Neural cell (in vitro differentiated cells): Measurements from ENCODE around the gene COBL. TPM values are rescaled to one million over a fixed set of nuclear protein-coding genes. Genes with fewer than 3 reads are reported as not detected.

ENCODE experiments used
- H2AFZ ChIP-seq: fragments of 200-600, 300-800 bp; sonication (generic), shearing (Covaris generic); 2 replicates; pipeline ENCODE4 v1.6.0; 2014; ENCODE audit warnings: low read depth, mild to moderate bottlenecking, antibody characterized with exemption, low read length, moderate library complexity
- H3F3A ChIP-seq: fragments of 200-600 bp; shearing (Covaris generic); 2 replicates; pipeline ENCODE4 v1.6.1; 2016; ENCODE audit warnings: mild to moderate bottlenecking, moderate library complexity, mixed read lengths, antibody characterized with exemption, low read length; ENCODE audit not compliant: insufficient read depth, poor library complexity, severe bottlenecking
- H3K27ac ChIP-seq: fragments of 200-600, 300-800 bp; sonication (generic), shearing (Covaris generic); 2 replicates; pipeline ENCODE4 v1.5.1; 2014; ENCODE audit warnings: mild to moderate bottlenecking, low read length, moderate library complexity
- H3K27me3 ChIP-seq: fragments of 300-800, 200-600 bp; sonication (generic), shearing (Covaris generic); 2 replicates; pipeline ENCODE4 v1.6.0; 2014; ENCODE audit warnings: mild to moderate bottlenecking, low read depth, low read length, moderate library complexity; ENCODE audit not compliant: insufficient read depth
- H3K36me3 ChIP-seq: fragments of 300-800, 200-600 bp; sonication (generic), shearing (Covaris generic); 2 replicates; pipeline ENCODE4 v1.5.1; 2014; ENCODE audit warnings: mild to moderate bottlenecking, antibody characterized with exemption, low read length, moderate library complexity; ENCODE audit not compliant: insufficient read depth
- H3K4me2 ChIP-seq: fragments of 300-800, 200-600 bp; sonication (generic), shearing (Covaris generic); 2 replicates; pipeline ENCODE4 v1.6.0; 2014; ENCODE audit warnings: mild to moderate bottlenecking, low read length
- H3K4me3 ChIP-seq: fragments of 300-800, 200-600 bp; sonication (generic), shearing (Covaris generic); 2 replicates; pipeline ENCODE4 v1.5.1; 2014; ENCODE audit warnings: mild to moderate bottlenecking, low read length, moderate library complexity
- H3K79me2 ChIP-seq: fragments of 200-600 bp; shearing (Covaris generic); replicated peaks from 2 replicates; pipeline ENCODE4 v1.6.0; 2014; ENCODE audit warnings: mild to moderate bottlenecking, low read length, moderate library complexity; ENCODE audit not compliant: insufficient read depth
- H3K9ac ChIP-seq: fragments of 300-800, 200-600 bp; sonication (generic), shearing (Covaris generic); 2 replicates; pipeline ENCODE4 v1.6.1; 2016; ENCODE audit warnings: mild to moderate bottlenecking, low read length, mixed read lengths
- H3K9me2 ChIP-seq: fragments of 200-600 bp; shearing (Covaris generic); 2 replicates; pipeline ENCODE4 v1.6.1; 2016; ENCODE audit warnings: mild to moderate bottlenecking, low read length, mixed read lengths; ENCODE audit not compliant: insufficient read depth
- H3K9me3 ChIP-seq: fragments of 200-600, 300-800 bp; sonication (generic), shearing (Covaris generic); 2 replicates; pipeline ENCODE4 v1.6.1; 2016; ENCODE audit warnings: mild to moderate bottlenecking, mixed run types, low read length, moderate library complexity, mixed read lengths
- H4K20me1 ChIP-seq: fragments of 200-600 bp; shearing (Covaris generic); 2 replicates; pipeline ENCODE4 v1.6.1; 2016; ENCODE audit warnings: mild to moderate bottlenecking, mixed run types; ENCODE audit not compliant: insufficient read depth
- EP300 ChIP-seq: fragments of 450-650 bp; conservative IDR thresholded peaks from 2 replicates; pipeline ENCODE4 v1.6.1; 2014; ENCODE audit warnings: antibody characterized with exemption, mild to moderate bottlenecking, moderate library complexity; ENCODE audit not compliant: poor library complexity, severe bottlenecking
- EZH2 ChIP-seq: fragments of 200-600, 300-800 bp; shearing (Covaris generic), sonication (generic); IDR thresholded peaks from 2 replicates; pipeline ENCODE4 v1.6.1; 2014; ENCODE audit warnings: antibody characterized with exemption, low read length, borderline replicate concordance, mild to moderate bottlenecking; ENCODE audit not compliant: insufficient read depth, poor library complexity, severe bottlenecking
- MXI1 ChIP-seq: fragments of 450-650 bp; conservative IDR thresholded peaks from 2 replicates; pipeline ENCODE4 v1.6.1; 2014; ENCODE audit warnings: antibody characterized with exemption, mild to moderate bottlenecking; ENCODE audit not compliant: poor library complexity, severe bottlenecking
- POLR2AphosphoS5 ChIP-seq: IDR thresholded peaks from 2 replicates; pipeline ENCODE4 v1.6.1; 2012
- RAD21 ChIP-seq: fragments of 450-650 bp; conservative IDR thresholded peaks from 2 replicates; pipeline ENCODE4 v1.6.1; 2014; ENCODE audit warnings: antibody characterized with exemption, mild to moderate bottlenecking, moderate library complexity
- SMC3 ChIP-seq: fragments of 450-650 bp; conservative IDR thresholded peaks from 2 replicates; pipeline ENCODE4 v1.6.1; 2014; ENCODE audit warnings: antibody characterized with exemption, mild to moderate bottlenecking, moderate library complexity; ENCODE audit not compliant: poor library complexity
- TAF1 ChIP-seq: IDR thresholded peaks from 2 replicates; pipeline ENCODE4 v1.6.1; 2012; ENCODE audit warnings: low read depth
- polyA plus RNA-seq: library from polyadenylated mRNA; depleted of rRNA; stranded (reverse); fragments of >200 nt; gene quantifications from 2 replicates; pipeline ENCODE4 v1.2.3, GENCODE V29; 2014
- TF ChIP-seq, protein P1 (sequence below): IDR thresholded peaks from 2 replicates; pipeline ENCODE4 v1.6.1; 2012; ENCODE audit warnings: borderline replicate concordance
- TF ChIP-seq, protein P2 (sequence below): fragments of 450-650 bp; IDR thresholded peaks from 2 replicates; pipeline ENCODE4 v1.5.1; 2014; ENCODE audit warnings: antibody characterized with exemption, mild to moderate bottlenecking, moderate library complexity; ENCODE audit not compliant: poor library complexity, severe bottlenecking

COBL gene
- polyA plus RNA-seq, 1 donor from 2014 or later: 0.12 TPM

DNA sequence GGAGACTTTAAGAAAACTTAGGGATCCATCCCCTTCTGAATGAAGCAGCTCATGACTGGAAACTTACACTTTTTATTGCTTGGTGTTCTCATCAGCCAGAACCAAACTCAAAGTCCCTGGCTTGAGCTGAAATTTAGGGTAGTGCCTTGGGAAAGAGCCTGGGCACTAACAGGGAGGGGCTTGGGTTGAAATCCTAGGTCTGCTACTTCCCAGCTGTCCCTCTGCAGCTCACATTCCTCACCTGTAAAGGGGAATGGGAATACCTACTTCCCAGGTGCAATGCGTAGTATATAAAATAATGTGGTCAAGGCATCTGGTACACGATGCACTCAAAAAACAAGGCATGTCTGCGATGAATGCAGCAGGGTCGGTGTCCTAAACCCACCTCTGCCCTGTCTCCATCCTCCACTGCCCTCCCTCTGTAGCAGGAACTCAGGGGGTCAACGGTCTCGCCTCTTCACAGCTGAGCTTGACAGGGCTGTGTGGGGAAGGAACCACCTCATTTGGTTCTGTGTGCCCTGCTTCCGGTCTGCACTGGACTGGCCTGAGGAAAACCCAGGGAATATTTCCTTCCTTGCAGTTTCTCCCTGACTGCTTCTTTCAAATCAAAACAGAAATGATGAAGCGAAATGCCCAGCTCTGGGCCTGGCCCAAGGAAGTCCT lies 80.0 kb downstream of the COBL start:
- Histone ChIP-seq H3K36me3 (no peaks in the 10 kb centered on the region), H3K9me3 (no peaks in the 10 kb centered on the region), H3K4me2 (no peak overlapping the region), H3K27me3 (no peaks in the 10 kb centered on the region), H3K4me3 (no peak overlapping the region), H3F3A (no peaks in the 10 kb centered on the region), H2AFZ (no peak overlapping the region), H3K27ac (no peak overlapping the region), H3K79me2 (no peaks in the 10 kb centered on the region), H4K20me1 (no peaks in the 10 kb centered on the region), H3K9me2 (no peaks in the 10 kb centered on the region), H3K9ac (no peak overlapping the region)
- TF ChIP-seq POLR2AphosphoS5 (no peak), SMC3 (no peak), TAF1 (no peak), EZH2 (no peak), MXI1 (no peak), EP300 (no peak), RAD21 (no peak)
- TF ChIP-seq, protein P1, sequence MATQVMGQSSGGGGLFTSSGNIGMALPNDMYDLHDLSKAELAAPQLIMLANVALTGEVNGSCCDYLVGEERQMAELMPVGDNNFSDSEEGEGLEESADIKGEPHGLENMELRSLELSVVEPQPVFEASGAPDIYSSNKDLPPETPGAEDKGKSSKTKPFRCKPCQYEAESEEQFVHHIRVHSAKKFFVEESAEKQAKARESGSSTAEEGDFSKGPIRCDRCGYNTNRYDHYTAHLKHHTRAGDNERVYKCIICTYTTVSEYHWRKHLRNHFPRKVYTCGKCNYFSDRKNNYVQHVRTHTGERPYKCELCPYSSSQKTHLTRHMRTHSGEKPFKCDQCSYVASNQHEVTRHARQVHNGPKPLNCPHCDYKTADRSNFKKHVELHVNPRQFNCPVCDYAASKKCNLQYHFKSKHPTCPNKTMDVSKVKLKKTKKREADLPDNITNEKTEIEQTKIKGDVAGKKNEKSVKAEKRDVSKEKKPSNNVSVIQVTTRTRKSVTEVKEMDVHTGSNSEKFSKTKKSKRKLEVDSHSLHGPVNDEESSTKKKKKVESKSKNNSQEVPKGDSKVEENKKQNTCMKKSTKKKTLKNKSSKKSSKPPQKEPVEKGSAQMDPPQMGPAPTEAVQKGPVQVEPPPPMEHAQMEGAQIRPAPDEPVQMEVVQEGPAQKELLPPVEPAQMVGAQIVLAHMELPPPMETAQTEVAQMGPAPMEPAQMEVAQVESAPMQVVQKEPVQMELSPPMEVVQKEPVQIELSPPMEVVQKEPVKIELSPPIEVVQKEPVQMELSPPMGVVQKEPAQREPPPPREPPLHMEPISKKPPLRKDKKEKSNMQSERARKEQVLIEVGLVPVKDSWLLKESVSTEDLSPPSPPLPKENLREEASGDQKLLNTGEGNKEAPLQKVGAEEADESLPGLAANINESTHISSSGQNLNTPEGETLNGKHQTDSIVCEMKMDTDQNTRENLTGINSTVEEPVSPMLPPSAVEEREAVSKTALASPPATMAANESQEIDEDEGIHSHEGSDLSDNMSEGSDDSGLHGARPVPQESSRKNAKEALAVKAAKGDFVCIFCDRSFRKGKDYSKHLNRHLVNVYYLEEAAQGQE: no peak
- TF ChIP-seq, protein P2, sequence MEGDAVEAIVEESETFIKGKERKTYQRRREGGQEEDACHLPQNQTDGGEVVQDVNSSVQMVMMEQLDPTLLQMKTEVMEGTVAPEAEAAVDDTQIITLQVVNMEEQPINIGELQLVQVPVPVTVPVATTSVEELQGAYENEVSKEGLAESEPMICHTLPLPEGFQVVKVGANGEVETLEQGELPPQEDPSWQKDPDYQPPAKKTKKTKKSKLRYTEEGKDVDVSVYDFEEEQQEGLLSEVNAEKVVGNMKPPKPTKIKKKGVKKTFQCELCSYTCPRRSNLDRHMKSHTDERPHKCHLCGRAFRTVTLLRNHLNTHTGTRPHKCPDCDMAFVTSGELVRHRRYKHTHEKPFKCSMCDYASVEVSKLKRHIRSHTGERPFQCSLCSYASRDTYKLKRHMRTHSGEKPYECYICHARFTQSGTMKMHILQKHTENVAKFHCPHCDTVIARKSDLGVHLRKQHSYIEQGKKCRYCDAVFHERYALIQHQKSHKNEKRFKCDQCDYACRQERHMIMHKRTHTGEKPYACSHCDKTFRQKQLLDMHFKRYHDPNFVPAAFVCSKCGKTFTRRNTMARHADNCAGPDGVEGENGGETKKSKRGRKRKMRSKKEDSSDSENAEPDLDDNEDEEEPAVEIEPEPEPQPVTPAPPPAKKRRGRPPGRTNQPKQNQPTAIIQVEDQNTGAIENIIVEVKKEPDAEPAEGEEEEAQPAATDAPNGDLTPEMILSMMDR: no peak

DNA sequence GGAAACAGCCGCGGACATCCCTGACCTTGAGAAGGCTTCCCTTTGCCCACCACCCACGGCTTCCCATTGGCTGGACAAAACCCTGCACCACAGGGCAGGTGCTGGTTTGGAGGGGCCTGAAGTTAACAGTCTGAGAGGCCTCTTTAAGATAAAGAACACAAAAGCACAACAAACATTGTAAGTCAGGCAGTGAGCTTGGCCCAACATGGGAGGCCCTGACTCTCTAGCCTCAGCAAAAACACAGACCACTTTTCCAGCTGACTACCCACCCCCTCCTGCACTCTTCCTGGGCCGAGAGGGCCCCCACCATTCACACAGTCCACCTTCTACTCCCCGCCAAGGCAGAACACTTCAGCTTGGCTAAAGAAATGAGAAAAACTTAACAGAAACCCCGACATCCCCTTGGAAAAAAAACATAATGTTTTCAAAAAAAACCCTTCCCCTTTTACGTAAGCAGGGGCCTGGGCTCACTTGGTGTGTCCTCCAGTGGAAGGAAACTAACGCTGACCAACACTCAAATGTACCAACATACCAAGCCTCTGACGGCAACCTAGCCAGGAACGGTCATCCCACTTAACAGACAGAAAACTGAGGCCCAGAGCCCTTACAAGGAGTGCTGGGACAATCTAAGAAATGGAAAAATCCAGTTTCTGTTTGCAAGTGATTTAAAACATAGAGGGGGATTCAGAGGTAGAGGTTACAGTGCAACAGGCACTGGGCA lies 80.9 kb downstream of the COBL start:
- H3K4me3 ChIP-seq: no peak overlapping the region
- no peaks in the 10 kb centered on the region for H3K9me2 ChIP-seq
- no peak overlapping the region for H3K9ac ChIP-seq
- no peaks in the 10 kb centered on the region for H3K36me3 ChIP-seq
- TF ChIP-seq EZH2 (no peak), SMC3 (no peak), EP300 (no peak), MXI1 (no peak), POLR2AphosphoS5 (no peak), TAF1 (no peak), RAD21 (no peak)
- TF ChIP-seq, protein P2: no peak
- TF ChIP-seq, protein P1: no peak
- no peaks in the 10 kb centered on the region for H3F3A ChIP-seq
- no peaks in the 10 kb centered on the region for H3K27me3 ChIP-seq
- no peak overlapping the region for H3K27ac ChIP-seq
- H2AFZ ChIP-seq: no peak overlapping the region
- no peaks in the 10 kb centered on the region for H3K9me3 ChIP-seq
- no peaks in the 10 kb centered on the region for H3K79me2 ChIP-seq
- no peaks in the 10 kb centered on the region for H4K20me1 ChIP-seq
- no peak overlapping the region for H3K4me2 ChIP-seq
